Thyroid gland (tissue), 4 donors: ENCODE data around the gene TBX2. TPM values are rescaled to one million over a fixed set of nuclear protein-coding genes. Genes with fewer than 3 reads are reported as not detected.

Experiments
- DNase-seq, 2 donors: peaks; one replicate each; pipeline ENCODE4 v3.0.0-alpha.2; 2019
- H3K27ac ChIP-seq, 3 donors: fragments of 200-600 bp; sonication (generic); 1 replicate in 2 of 3; 2 replicates in 1 of 3; pipeline ENCODE4 v1.5.1; 2016 to 2019; ENCODE audit warnings: mild to moderate bottlenecking in 1 of 3, moderate library complexity in 1 of 3
- H3K27me3 ChIP-seq: fragments of 200-600 bp; sonication (generic); one replicate; pipeline ENCODE4 v1.5.1; 2019
- H3K36me3 ChIP-seq, 2 donors: fragments of 200-600 bp; sonication (generic); one replicate each; pipeline ENCODE4 v1.5.1; 2016 to 2019
- H3K4me1 ChIP-seq, 2 donors: fragments of 200-600 bp; sonication (generic); one replicate each; pipeline ENCODE4 v1.5.1; 2017 to 2019
- H3K4me3 ChIP-seq, 3 donors: fragments of 200-600 bp; sonication (generic); replicated peaks in 1 of 3; 1 replicate in 2 of 3; 2 replicates in 1 of 3; pipeline ENCODE4 v1.5.1; 2016; ENCODE audit warnings: mild to moderate bottlenecking in 1 of 3
- H3K9me3 ChIP-seq: fragments of 200-600 bp; sonication (generic); one replicate; pipeline ENCODE4 v1.5.1; 2017
- POLR2A ChIP-seq, 2 donors: fragments of 450-650 bp; IDR thresholded peaks; one replicate each; pipeline ENCODE4 v1.6.1; 2017; ENCODE audit warnings: antibody characterized with exemption in 2 of 2, mild to moderate bottlenecking in 2 of 2, moderate library complexity in 1 of 2
- WGBS, 2 donors: methylation state at CpG; one replicate each; pipeline ENCODE4 v1.1.5; 2017; 5-methylcytosine and 5-hydroxymethylcytosine counted together
- intact Hi-C: fragments of 100-400 bp; cut with DNase I; formaldehyde crosslinking; loops from one replicate; pipeline ENCODE4 v1.15.1; 2023
- total RNA-seq, 4 donors: library from RNA; depleted of rRNA; stranded (reverse); fragments of >200 nt; gene quantifications; one replicate each; pipeline ENCODE4 v1.2.3, GENCODE V29; 2016
- TF ChIP-seq, protein P1 (sequence below), 6 experiments: fragments of 200-600 bp in 3 of 6; fragments of 450-650 bp in 3 of 6; sonication (generic) in 3 of 6; IDR thresholded peaks; one replicate each; pipeline ENCODE4 v1.5.1; 2016 to 2019; ENCODE audit warnings: antibody characterized with exemption in 6 of 6, mild to moderate bottlenecking in 2 of 6, inconsistent platforms in 1 of 6, moderate library complexity in 1 of 6

The TBX2 gene
- total RNA-seq, 4 donors from 2014 or later: 5.3 to 20.2 (median 11.0) TPM

DNA sequence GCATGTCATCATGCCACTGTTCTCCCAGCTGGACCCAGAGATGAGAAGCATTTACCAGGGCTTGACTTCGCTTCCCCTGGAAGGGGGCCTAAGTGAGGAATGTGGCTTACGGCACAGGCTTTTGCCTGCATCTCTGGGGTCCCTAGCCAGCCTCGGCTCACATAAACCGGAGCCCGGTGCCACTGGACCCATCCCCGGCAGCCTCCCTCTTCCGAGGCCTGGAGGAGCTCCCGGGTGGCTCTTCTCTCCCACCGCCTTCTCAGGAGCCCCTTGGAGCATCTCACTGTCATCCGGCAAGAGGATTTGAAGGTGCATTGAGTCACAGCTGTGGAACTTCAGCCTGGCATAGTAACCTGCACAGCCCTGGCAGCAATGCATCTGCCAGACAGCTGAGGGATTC lies 29.9 kb upstream of the TBX2 start:
- TF ChIP-seq, protein P1, sequence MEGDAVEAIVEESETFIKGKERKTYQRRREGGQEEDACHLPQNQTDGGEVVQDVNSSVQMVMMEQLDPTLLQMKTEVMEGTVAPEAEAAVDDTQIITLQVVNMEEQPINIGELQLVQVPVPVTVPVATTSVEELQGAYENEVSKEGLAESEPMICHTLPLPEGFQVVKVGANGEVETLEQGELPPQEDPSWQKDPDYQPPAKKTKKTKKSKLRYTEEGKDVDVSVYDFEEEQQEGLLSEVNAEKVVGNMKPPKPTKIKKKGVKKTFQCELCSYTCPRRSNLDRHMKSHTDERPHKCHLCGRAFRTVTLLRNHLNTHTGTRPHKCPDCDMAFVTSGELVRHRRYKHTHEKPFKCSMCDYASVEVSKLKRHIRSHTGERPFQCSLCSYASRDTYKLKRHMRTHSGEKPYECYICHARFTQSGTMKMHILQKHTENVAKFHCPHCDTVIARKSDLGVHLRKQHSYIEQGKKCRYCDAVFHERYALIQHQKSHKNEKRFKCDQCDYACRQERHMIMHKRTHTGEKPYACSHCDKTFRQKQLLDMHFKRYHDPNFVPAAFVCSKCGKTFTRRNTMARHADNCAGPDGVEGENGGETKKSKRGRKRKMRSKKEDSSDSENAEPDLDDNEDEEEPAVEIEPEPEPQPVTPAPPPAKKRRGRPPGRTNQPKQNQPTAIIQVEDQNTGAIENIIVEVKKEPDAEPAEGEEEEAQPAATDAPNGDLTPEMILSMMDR (IDR thresholded peaks at IDR 0.05): no peak
- no peak for TF ChIP-seq POLR2A (IDR thresholded peaks at IDR 0.05)
- Histone ChIP-seq H3K27ac (peak overlapping the region in 1 of 3 donors; percentile 39), H3K4me3 (no peak overlapping the region), H3K9me3 (no peaks in the 10 kb centered on the region), H3K36me3 (no peaks in the 10 kb centered on the region), H3K27me3 (no peaks in the 10 kb centered on the region), H3K4me1 (peaks cover 28 to 34% of the 10 kb centered on the region in 2 donors)
- intact Hi-C loops: no loop called here
- no peak for DNase-seq
- 95 to 96% methylated on average over 10 of the region's 10 CpGs for WGBS, 2 donors

GRCh38 chr17:61371179-61371578 lies 28.5 kb upstream of the TBX2 start:
- H3K4me1 ChIP-seq: peaks cover 28 to 34% of the 10 kb centered on the region in 2 donors
- TF ChIP-seq, protein P1 (IDR thresholded peaks at IDR 0.05): no peak
- no peak for TF ChIP-seq POLR2A (IDR thresholded peaks at IDR 0.05)
- no peaks in the 10 kb centered on the region for H3K27me3 ChIP-seq
- WGBS, 2 donors: 94 to 100% methylated on average over 1 of the region's 1 CpG
- no peaks in the 10 kb centered on the region for H3K9me3 ChIP-seq
- no peak for DNase-seq
- no peaks in the 10 kb centered on the region for H3K36me3 ChIP-seq
- intact Hi-C loops: no loop called here
- H3K4me3 ChIP-seq: no peak overlapping the region
- no peak overlapping the region for H3K27ac ChIP-seq

- no peak for TF ChIP-seq POLR2A (IDR thresholded peaks at IDR 0.05)
- TF ChIP-seq, protein P1 (IDR thresholded peaks at IDR 0.05): no peak
- WGBS, 2 donors: 93% methylated on average over 8 of the region's 8 CpGs
- Histone ChIP-seq H3K27ac (no peak overlapping the region), H3K36me3 (no peaks in the 10 kb centered on the region), H3K4me3 (no peak overlapping the region), H3K9me3 (no peaks in the 10 kb centered on the region), H3K27me3 (no peaks in the 10 kb centered on the region), H3K4me1 (peaks cover 28 to 34% of the 10 kb centered on the region in 2 donors)
- intact Hi-C loops: no loop called here
- DNase-seq: no peak
Observed at GRCh38 chr17:61371606-61372005, 28.0 kb upstream of the TBX2 start.

- H3K9me3 ChIP-seq: no peaks in the 10 kb centered on the region
- intact Hi-C loops: no loop called here
- TF ChIP-seq, protein P1 (IDR thresholded peaks at IDR 0.05): no peak
- no peak for TF ChIP-seq POLR2A (IDR thresholded peaks at IDR 0.05)
- no peaks in the 10 kb centered on the region for H3K36me3 ChIP-seq
- H3K27me3 ChIP-seq: no peaks in the 10 kb centered on the region
- peaks cover 22 to 26% of the 10 kb centered on the region in 2 donors for H3K4me1 ChIP-seq
- no peak overlapping the region for H3K4me3 ChIP-seq
- WGBS, 2 donors: 84 to 91% methylated on average over 9 of the region's 9 CpGs
- no peak for DNase-seq
- no peak overlapping the region for H3K27ac ChIP-seq
Observed at GRCh38 chr17:61372436-61372835, 27.2 kb upstream of the TBX2 start.

DNA sequence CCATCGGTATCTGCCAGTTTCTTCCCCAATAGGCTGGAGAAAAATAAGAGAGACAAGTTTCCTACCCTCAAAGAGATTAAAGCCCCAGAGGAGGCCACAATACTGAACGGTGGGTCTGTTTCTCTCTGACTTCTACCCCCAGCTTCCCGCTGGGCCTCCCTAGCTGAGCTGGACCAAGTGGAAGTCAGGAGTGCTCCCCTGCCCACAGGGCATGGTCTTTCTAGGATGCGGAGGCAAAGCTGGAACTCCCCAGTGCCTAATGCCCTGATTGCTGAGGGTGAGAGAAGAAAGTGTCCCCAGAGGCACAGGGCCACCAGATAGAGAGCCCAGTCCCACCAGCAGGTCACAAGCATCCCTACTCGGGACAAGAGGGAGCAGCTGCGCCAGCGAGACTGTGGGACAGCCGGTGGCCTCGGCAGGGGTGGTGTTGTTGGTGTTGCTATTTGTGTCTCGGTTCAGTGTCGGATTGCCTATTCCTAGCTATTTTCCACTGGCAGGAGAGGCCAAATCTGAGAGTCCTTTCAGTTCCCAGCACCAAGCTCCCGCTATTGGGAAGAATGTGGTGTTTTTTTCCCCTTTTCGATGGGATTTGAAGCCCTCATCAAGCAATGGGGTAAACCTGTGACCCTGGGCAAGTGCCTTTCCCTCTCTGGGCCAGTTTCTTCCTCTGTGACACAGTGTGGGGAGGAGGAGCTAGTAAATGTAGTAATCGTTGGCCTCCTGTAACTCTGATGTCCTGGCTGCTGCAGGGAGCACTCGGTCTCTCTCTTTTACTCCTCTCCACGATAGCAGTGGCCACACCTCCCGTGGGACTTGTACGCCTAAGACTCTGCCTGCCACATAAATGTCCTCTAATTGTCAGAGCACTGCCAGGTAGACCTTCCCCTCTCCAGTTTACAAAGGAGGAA lies 22.5 kb upstream of the TBX2 start:
- 90 to 91% methylated on average over 15 to 18 of the region's 18 CpGs for WGBS, 2 donors
- no peaks in the 10 kb centered on the region for H3K27me3 ChIP-seq
- TF ChIP-seq POLR2A (IDR thresholded peaks at IDR 0.05): no peak
- TF ChIP-seq, protein P1 (IDR thresholded peaks at IDR 0.05): no peak
- no peak overlapping the region for H3K4me3 ChIP-seq
- no peak overlapping the region for H3K27ac ChIP-seq
- H3K9me3 ChIP-seq: no peaks in the 10 kb centered on the region
- intact Hi-C loops: no loop called here
- H3K4me1 ChIP-seq: peaks cover 0 to 3% of the 10 kb centered on the region in 2 donors
- DNase-seq: no peak
- no peaks in the 10 kb centered on the region for H3K36me3 ChIP-seq
